ENCODE results near the gene TSPAN19.
"Not testable (repeated sequence)": the region's sequence is repeated elsewhere in the genome, so short reads cannot be mapped to it uniquely, and the experiment has no call there.

The TSPAN19 gene

GRCh38 chr12:85041395-85041794 lies 5.3 kb upstream of the TSPAN19 start:
- DNase-seq (ENCODE audit: insufficient read length, low spot score) (no peak), FAIRE-seq (no peak)
- TF ChIP-seq POU2F2 (IDR thresholded peaks at IDR 0.05; ENCODE audit: low read depth, low read length) (no peak), TAF1 (IDR thresholded peaks at IDR 0.05; ENCODE audit: low read depth, low read length) (no peak), POLR2A (IDR thresholded peaks at IDR 0.05; ENCODE audit: low read depth, low read length) (no peak), SPI1 (IDR thresholded peaks at IDR 0.05; ENCODE audit: low read depth, low read length) (no peak), PAX5 (IDR thresholded peaks at IDR 0.05; ENCODE audit: insufficient read depth, low read length, severe bottlenecking) (no peak), POLR2AphosphoS5 (IDR thresholded peaks at IDR 0.05; ENCODE audit: low read depth, low read length) (no peak)

GRCh38 chr12:85036733-85037132 lies 656 bp upstream of the TSPAN19 start:
- TF ChIP-seq POLR2AphosphoS5 (IDR thresholded peaks at IDR 0.05; ENCODE audit: low read depth, low read length) = no peak
- TF ChIP-seq TAF1 (IDR thresholded peaks at IDR 0.05; ENCODE audit: low read depth, low read length) = no peak
- no peak for TF ChIP-seq SPI1 (IDR thresholded peaks at IDR 0.05; ENCODE audit: low read depth, low read length)
- no peak for TF ChIP-seq PAX5 (IDR thresholded peaks at IDR 0.05; ENCODE audit: insufficient read depth, low read length, severe bottlenecking)
- TF ChIP-seq POU2F2 (IDR thresholded peaks at IDR 0.05; ENCODE audit: low read depth, low read length) = no peak
- TF ChIP-seq POLR2A (IDR thresholded peaks at IDR 0.05; ENCODE audit: low read depth, low read length) = no peak
- no peak for DNase-seq (ENCODE audit: insufficient read length, low spot score)
- FAIRE-seq = no peak

GRCh38 chr12:85029456-85029855 lies 6.6 kb downstream of the TSPAN19 start:
- FAIRE-seq (no peak), DNase-seq (ENCODE audit: insufficient read length, low spot score) (no peak)
- TF ChIP-seq SPI1 (IDR thresholded peaks at IDR 0.05; ENCODE audit: low read depth, low read length) (no peak), TAF1 (IDR thresholded peaks at IDR 0.05; ENCODE audit: low read depth, low read length) (no peak), PAX5 (IDR thresholded peaks at IDR 0.05; ENCODE audit: insufficient read depth, low read length, severe bottlenecking) (no peak), POLR2A (IDR thresholded peaks at IDR 0.05; ENCODE audit: low read depth, low read length) (no peak), POLR2AphosphoS5 (IDR thresholded peaks at IDR 0.05; ENCODE audit: low read depth, low read length) (no peak), POU2F2 (IDR thresholded peaks at IDR 0.05; ENCODE audit: low read depth, low read length) (no peak)

GRCh38 chr12:85018098-85018497 lies 18.0 kb downstream of the TSPAN19 start:
- TF ChIP-seq TAF1 (IDR thresholded peaks at IDR 0.05; ENCODE audit: low read depth, low read length) (no peak), POLR2AphosphoS5 (IDR thresholded peaks at IDR 0.05; ENCODE audit: low read depth, low read length) (no peak), POLR2A (IDR thresholded peaks at IDR 0.05; ENCODE audit: low read depth, low read length) (no peak), PAX5 (IDR thresholded peaks at IDR 0.05; ENCODE audit: insufficient read depth, low read length, severe bottlenecking) (no peak), SPI1 (IDR thresholded peaks at IDR 0.05; ENCODE audit: low read depth, low read length) (no peak), POU2F2 (IDR thresholded peaks at IDR 0.05; ENCODE audit: low read depth, low read length) (no peak)
- no peak for FAIRE-seq
- no peak for DNase-seq (ENCODE audit: insufficient read length, low spot score)

GRCh38 chr12:85017618-85018017 lies 18.5 kb downstream of the TSPAN19 start:
- DNase-seq (ENCODE audit: insufficient read length, low spot score) (no peak), FAIRE-seq (no peak)
- TF ChIP-seq POU2F2 (IDR thresholded peaks at IDR 0.05; ENCODE audit: low read depth, low read length) (no peak), PAX5 (IDR thresholded peaks at IDR 0.05; ENCODE audit: insufficient read depth, low read length, severe bottlenecking) (no peak), SPI1 (IDR thresholded peaks at IDR 0.05; ENCODE audit: low read depth, low read length) (no peak), POLR2A (IDR thresholded peaks at IDR 0.05; ENCODE audit: low read depth, low read length) (no peak), TAF1 (IDR thresholded peaks at IDR 0.05; ENCODE audit: low read depth, low read length) (no peak), POLR2AphosphoS5 (IDR thresholded peaks at IDR 0.05; ENCODE audit: low read depth, low read length) (no peak)

GRCh38 chr12:85017133-85017532 lies 18.9 kb downstream of the TSPAN19 start:
- DNase-seq (ENCODE audit: insufficient read length, low spot score) (no peak), FAIRE-seq (no peak)
- TF ChIP-seq TAF1 (IDR thresholded peaks at IDR 0.05; ENCODE audit: low read depth, low read length) (no peak), POU2F2 (IDR thresholded peaks at IDR 0.05; ENCODE audit: low read depth, low read length) (no peak), POLR2A (IDR thresholded peaks at IDR 0.05; ENCODE audit: low read depth, low read length) (no peak), SPI1 (IDR thresholded peaks at IDR 0.05; ENCODE audit: low read depth, low read length) (no peak), PAX5 (IDR thresholded peaks at IDR 0.05; ENCODE audit: insufficient read depth, low read length, severe bottlenecking) (no peak), POLR2AphosphoS5 (IDR thresholded peaks at IDR 0.05; ENCODE audit: low read depth, low read length) (no peak)

- no peak for TF ChIP-seq POLR2A (IDR thresholded peaks at IDR 0.05; ENCODE audit: low read depth, low read length)
- no peak for TF ChIP-seq POLR2AphosphoS5 (IDR thresholded peaks at IDR 0.05; ENCODE audit: low read depth, low read length)
- TF ChIP-seq PAX5 (IDR thresholded peaks at IDR 0.05; ENCODE audit: insufficient read depth, low read length, severe bottlenecking) = no peak
- no peak for DNase-seq (ENCODE audit: insufficient read length, low spot score)
- no peak for FAIRE-seq
These were observed 19.7 kb downstream of the TSPAN19 start for GRCh38 chr12:85016413-85016812.

GRCh38 chr12:85007836-85008235 lies 28.2 kb downstream of the TSPAN19 start:
- TF ChIP-seq SPI1 (IDR thresholded peaks at IDR 0.05; ENCODE audit: low read depth, low read length) (no peak), PAX5 (IDR thresholded peaks at IDR 0.05; ENCODE audit: insufficient read depth, low read length, severe bottlenecking) (no peak), TAF1 (IDR thresholded peaks at IDR 0.05; ENCODE audit: low read depth, low read length) (no peak), POLR2AphosphoS5 (IDR thresholded peaks at IDR 0.05; ENCODE audit: low read depth, low read length) (no peak), POU2F2 (IDR thresholded peaks at IDR 0.05; ENCODE audit: low read depth, low read length) (no peak), POLR2A (IDR thresholded peaks at IDR 0.05; ENCODE audit: low read depth, low read length) (no peak)
- no peak for DNase-seq (ENCODE audit: insufficient read length, low spot score)
- FAIRE-seq = no peak

GRCh38 chr12:85006206-85006605 lies 29.9 kb downstream of the TSPAN19 start:
- TF ChIP-seq PAX5 (IDR thresholded peaks at IDR 0.05; ENCODE audit: insufficient read depth, low read length, severe bottlenecking) = no peak
- TF ChIP-seq POLR2A (IDR thresholded peaks at IDR 0.05; ENCODE audit: low read depth, low read length) = no peak
- no peak for TF ChIP-seq POU2F2 (IDR thresholded peaks at IDR 0.05; ENCODE audit: low read depth, low read length)
- no peak for TF ChIP-seq TAF1 (IDR thresholded peaks at IDR 0.05; ENCODE audit: low read depth, low read length)
- TF ChIP-seq SPI1 (IDR thresholded peaks at IDR 0.05; ENCODE audit: low read depth, low read length) = no peak
- TF ChIP-seq POLR2AphosphoS5 (IDR thresholded peaks at IDR 0.05; ENCODE audit: low read depth, low read length) = no peak
- DNase-seq (ENCODE audit: insufficient read length, low spot score) (no peak), FAIRE-seq (no peak)

- FAIRE-seq (no peak), DNase-seq (ENCODE audit: insufficient read length, low spot score) (no peak)
- no peak for TF ChIP-seq POLR2AphosphoS5 (IDR thresholded peaks at IDR 0.05; ENCODE audit: low read depth, low read length)
These were observed 30.5 kb downstream of the TSPAN19 start for GRCh38 chr12:85005615-85006014.

GRCh38 chr12:85005047-85005446 lies 31.0 kb downstream of the TSPAN19 start:
- not testable (repeated sequence) for DNase-seq (ENCODE audit: insufficient read length, low spot score); FAIRE-seq
